HG03159 (cell line): ENCODE data around the gene COL25A1.
"Not testable (repeated sequence)": the region's sequence is repeated elsewhere in the genome, so short reads cannot be mapped to it uniquely, and the experiment has no call there.

Source experiments
- ATAC-seq: cut with Tn5 transposase; IDR thresholded peaks from one replicate; pipeline ENCODE4 v1.9.1; 2021; ENCODE audit warnings: mild to moderate bottlenecking, moderate library complexity; ENCODE audit not compliant: unreplicated experiment

The COL25A1 gene

GRCh38 chr4:108881986-108882385 is 420.5 kb downstream of the COL25A1 start:
- ATAC-seq, result no peak

- ATAC-seq, result no peak
These were observed 421.3 kb downstream of the COL25A1 start for GRCh38 chr4:108881190-108881589.

DNA sequence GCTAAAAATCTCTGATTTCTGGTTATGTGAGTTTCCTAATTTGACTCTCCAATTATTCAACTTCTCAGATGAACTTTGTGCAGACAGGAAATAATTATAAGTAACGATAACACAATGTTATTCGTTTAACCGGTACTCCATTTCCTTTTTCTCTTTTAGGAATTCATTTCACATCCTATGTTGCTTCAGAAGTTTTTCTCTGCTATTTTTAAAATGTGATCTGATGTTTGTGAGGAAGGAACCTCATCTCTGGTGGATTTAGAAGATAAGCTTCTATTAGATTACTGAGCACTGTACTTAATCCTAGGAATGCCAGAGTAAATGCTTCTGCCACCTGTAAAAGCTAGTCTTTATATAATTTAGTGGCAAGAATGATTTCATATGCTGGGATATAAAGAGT is 423.7 kb downstream of the COL25A1 start:
- ATAC-seq, result no peak

GRCh38 chr4:108877821-108878220 is 424.6 kb downstream of the COL25A1 start:
- no peak for ATAC-seq

DNA sequence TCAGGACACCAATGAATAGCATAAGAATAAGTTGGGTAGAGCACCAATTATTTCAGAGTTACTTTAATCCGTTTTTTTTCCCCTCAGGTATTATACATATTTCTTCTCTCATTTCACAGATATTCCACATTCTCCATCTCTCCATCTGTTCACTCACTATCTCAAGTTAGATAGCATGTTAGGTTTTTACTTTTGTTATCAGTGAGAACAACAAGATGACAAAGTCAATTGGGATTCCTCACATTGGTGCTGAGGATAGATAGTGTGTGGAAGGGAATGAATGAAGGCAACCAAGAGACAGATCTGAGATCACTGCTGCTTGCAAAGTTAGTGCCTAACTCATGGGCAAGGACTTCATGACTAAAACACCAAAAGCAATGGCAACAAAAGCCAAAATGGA is 427.7 kb downstream of the COL25A1 start:
- ATAC-seq, result no peak

GRCh38 chr4:108869970-108870369 is 432.5 kb downstream of the COL25A1 start:
- not testable (repeated sequence) for ATAC-seq

DNA sequence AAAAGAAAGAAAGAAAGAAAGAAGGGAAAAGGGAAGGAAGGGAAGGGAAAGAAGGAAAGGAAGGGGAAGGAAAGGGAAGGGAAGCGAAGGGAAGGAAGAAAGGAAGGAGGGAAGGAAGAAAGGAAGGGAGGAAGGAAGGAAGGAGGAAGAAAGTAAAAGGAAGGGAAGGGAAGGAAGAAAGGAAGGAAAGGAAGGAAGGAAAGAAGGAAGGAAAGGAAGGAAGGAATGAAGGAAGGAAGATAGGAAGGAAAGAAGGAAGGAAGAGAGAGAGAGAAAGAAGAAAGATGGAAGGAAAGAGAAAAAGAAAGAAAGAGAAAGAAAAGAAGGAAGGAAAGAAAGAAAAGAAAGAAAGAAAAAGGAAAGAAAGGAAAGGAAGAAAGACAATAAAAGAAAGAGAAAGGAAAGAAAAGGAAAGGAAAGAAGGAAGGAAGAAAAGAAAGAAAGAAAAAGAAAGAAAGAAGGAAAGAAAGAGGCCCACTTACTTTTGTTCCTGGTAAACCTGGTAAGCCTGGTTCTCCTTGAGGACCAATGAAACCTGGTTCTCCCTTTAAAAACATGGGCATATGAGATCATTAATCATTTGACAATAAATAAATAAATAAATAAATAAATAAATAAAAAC is 433.7 kb downstream of the COL25A1 start:
- no peak for ATAC-seq

- no peak for ATAC-seq
These were observed 435.0 kb downstream of the COL25A1 start for GRCh38 chr4:108867476-108867875.

- ATAC-seq, result no peak
These were observed 441.1 kb downstream of the COL25A1 start for GRCh38 chr4:108861334-108861733.

GRCh38 chr4:108854786-108855185 is 447.7 kb downstream of the COL25A1 start:
- no peak for ATAC-seq

DNA sequence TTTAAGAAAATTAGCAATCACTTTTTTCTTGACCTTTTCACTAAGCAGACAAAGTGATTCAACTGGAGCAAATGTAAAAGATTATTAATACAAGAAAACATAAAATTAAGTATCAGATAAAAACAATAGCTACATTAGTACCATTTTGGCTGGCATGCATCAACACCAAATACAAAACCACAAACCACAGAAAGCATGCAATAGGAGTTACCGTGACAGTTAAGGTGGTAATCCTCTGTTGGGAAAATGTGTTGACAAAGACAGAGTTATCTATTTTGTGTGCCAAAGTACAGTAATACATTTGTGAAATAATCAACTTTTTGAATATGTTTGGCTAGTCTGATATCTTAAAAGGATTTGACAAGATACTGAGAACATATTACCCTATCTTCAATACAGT is 449.8 kb downstream of the COL25A1 start:
- ATAC-seq, result no peak

GRCh38 chr4:108851366-108851765 is 451.1 kb downstream of the COL25A1 start:
- ATAC-seq, result no peak

GRCh38 chr4:108850219-108850649 is 452.2 kb downstream of the COL25A1 start:
- peak; percentile 45 for ATAC-seq

DNA sequence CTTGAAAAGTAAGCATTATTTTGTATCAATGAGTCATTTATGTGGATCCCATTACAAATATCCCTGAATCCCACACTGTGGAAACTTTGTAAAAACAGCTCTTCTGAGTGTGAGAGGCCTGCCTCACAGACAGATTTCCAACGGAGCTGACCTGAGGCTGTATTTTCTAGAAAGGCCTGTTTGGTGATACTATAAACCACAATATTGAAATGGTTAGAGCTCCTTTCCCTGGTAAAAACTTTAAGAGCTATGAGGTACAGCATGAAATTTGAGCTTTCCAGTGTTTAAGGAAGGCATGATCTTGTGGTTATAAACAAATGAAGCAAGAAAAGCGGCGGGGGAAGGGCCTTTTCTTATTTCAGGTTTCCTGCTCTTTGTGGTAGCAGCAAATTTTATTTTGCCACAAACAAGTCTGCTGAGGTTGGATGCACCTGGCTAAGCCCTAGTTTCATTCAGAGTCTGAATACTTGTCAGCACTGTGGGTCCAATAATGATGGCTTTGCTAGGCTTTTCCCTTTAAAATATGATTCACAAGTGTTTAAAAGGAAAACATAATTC is 452.8 kb downstream of the COL25A1 start:
- peak; percentile 93 for ATAC-seq

DNA sequence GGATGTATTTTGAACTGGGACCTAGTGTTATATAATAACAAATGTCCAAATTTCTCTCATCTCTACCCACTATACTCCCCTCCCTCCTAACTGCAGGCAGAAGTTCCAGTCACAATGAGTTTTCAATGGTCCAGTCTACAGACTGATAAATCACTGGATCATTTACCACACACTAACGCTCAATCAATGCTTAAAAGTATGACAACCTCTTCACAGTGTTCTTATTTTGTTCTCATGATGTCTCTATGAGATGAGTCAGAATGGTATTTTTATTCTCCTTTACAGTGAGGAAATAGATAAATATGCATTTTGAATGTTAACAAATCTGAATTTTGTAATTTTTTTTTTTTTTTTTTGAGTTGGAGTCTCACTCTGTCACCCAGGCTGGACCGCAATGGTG is 455.9 kb downstream of the COL25A1 start:
- ATAC-seq, result no peak

DNA sequence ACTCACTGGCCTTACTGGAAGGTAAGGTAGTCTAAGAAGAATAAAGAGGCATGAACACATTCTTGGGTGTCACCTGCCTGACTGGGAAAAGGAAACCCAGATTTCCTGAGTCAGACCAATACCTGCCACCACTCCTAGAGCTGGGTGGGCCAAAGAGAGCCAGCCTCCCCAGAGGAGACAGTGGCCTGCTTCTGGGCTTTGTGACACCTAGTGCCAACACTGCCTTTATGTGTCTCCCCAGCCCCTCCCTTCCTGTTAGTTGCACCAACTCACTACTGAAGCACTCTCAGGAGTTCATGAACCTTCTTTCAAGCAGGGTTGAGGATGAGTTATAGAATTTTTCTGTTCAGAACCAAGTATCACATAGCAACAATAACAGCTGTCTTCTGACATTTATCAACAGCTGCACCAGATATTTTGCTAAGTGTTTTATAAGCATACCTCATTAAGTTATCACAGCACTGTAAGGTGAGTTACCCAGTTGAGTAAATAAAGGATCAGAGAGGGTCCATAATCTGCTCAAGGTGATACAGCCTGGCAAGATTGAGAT is 462.0 kb downstream of the COL25A1 start:
- ATAC-seq, result no peak

- ATAC-seq, result no peak
These were observed 463.1 kb downstream of the COL25A1 start for GRCh38 chr4:108839333-108839732.

- ATAC-seq, result no peak
These were observed 464.0 kb downstream of the COL25A1 start for GRCh38 chr4:108838451-108838850.

DNA sequence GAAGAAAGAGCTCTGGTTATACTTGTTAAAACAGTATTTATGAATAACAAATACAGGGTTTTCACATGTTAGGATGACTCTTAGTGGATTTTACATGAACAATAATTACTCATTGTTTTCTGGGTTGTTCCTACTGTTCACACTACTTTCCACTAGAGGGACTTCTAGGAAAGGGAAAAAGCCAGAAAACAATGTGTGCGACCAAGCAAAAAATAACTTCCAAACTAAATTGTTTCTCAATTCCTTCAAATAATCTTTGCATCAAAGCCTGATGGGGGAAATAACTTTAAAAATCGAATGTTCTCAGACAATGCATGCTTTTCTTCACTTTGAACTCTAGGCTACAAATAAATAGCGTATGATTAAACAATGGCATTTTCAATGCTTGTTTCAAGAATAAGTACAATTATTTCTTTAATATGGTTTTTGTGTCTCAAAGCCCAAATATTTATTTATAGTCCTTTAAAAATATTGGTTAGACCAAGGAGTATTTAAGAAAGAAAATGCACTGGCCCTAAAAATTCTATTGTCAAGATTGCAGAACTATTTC is 467.5 kb downstream of the COL25A1 start:
- ATAC-seq, result peak; percentile 53

- no peak for ATAC-seq
These were observed 468.2 kb downstream of the COL25A1 start for GRCh38 chr4:108834166-108834834.

DNA sequence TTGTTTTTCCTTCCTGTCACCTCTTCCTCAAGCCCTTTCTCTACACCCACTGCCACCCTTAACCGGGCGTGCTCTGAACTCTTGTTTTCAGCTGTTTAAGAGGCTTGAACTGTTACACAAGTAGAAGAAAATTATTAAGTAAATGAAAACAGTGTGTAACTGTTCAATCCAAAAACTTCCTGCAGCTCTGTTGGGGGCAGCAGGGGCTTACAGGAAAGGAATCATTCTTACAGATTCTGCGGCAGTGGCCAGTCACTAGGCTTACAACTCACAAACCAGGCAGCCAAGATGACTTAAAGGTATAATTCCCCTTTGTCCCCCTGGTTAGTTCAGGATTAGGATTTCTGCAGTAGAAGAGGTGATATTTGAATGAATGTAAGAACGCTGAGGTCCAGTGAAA is 469.4 kb downstream of the COL25A1 start:
- no peak for ATAC-seq

- no peak for ATAC-seq
These were observed 470.6 kb downstream of the COL25A1 start for GRCh38 chr4:108831886-108832285.
